Sigmoid colon (tissue), 7 donors: Measurements from ENCODE around the gene CANT1. TPM values are rescaled to one million over a fixed set of nuclear protein-coding genes. Genes with fewer than 3 reads are reported as not detected.

Experiments used
- DNase-seq: peaks from one replicate; pipeline ENCODE4 v3.0.0-alpha.2; 2019
- H3K27ac ChIP-seq, 4 donors: fragments of 200-600 bp; sonication (generic); one replicate each; pipeline ENCODE4 v1.5.1; 2016 to 2019; ENCODE audit warnings: mild to moderate bottlenecking in 1 of 4
- H3K27me3 ChIP-seq, 3 donors: fragments of 200-600 bp; sonication (generic); one replicate each; pipeline ENCODE4 v1.5.1; 2019; ENCODE audit warnings: mild to moderate bottlenecking in 1 of 3
- H3K36me3 ChIP-seq, 4 donors: fragments of 200-600 bp; sonication (generic); one replicate each; pipeline ENCODE4 v1.5.1; 2016 to 2019
- H3K4me1 ChIP-seq, 4 donors: fragments of 200-600 bp; sonication (generic); one replicate each; pipeline ENCODE4 v1.5.1; 2017 to 2019
- H3K4me3 ChIP-seq, 4 donors: fragments of 200-600 bp; sonication (generic); one replicate each; pipeline ENCODE4 v1.5.1; 2017 to 2019; ENCODE audit warnings: mild to moderate bottlenecking in 2 of 4, moderate library complexity in 1 of 4
- H3K9me3 ChIP-seq, 4 donors: fragments of 200-600 bp in 3 of 4; sonication (generic) in 3 of 4; one replicate each; pipeline versions ENCODE4 v1.5.1 to v1.6.1; 2013 to 2019
- CTCF ChIP-seq, 4 experiments: fragments of 450-650 bp in 3 of 4; fragments of 200-600 bp in 1 of 4; IDR thresholded peaks; one replicate each; pipeline ENCODE4 v1.5.1; 2016 to 2019; ENCODE audit warnings: antibody characterized with exemption in 4 of 4, mild to moderate bottlenecking in 3 of 4, moderate library complexity in 2 of 4
- EP300 ChIP-seq, 4 donors: sonication (generic); formaldehyde crosslinking; IDR thresholded peaks; one replicate each; pipeline ENCODE4 v1.6.1; 2017; ENCODE audit warnings: antibody characterized with exemption in 4 of 4
- POLR2A ChIP-seq, 2 donors: fragments of 450-650 bp; IDR thresholded peaks; one replicate each; pipeline ENCODE4 v1.6.1; 2016; ENCODE audit warnings: antibody characterized with exemption in 2 of 2, mild to moderate bottlenecking in 2 of 2, moderate library complexity in 2 of 2
- POLR2AphosphoS5 ChIP-seq, 4 donors: sonication (generic); formaldehyde crosslinking; IDR thresholded peaks; one replicate each; pipeline ENCODE4 v1.6.1; 2017; ENCODE audit warnings: antibody characterized with exemption in 4 of 4
- WGBS, 2 donors: extraction: QIAGEN DNeasy Blood & Tissue Kit; methylation state at CpG; one replicate each; pipeline ENCODE4 v1.1.7; 2013; 5-methylcytosine and 5-hydroxymethylcytosine counted together
- intact Hi-C: fragments of 100-400 bp; cut with DNase I; formaldehyde crosslinking; loops from one replicate; pipeline ENCODE4 v1.15.1; 2023
- polyA plus RNA-seq, 3 donors: library from polyadenylated mRNA; stranded (reverse); fragments of 200-250 nt; gene quantifications; one replicate each; pipeline ENCODE4 v1.2.3, GENCODE V29; 2013
- total RNA-seq, 4 donors: library from RNA; depleted of rRNA; stranded (reverse); fragments of >200 nt; gene quantifications; one replicate each; pipeline ENCODE4 v1.1.0, GENCODE V29; 2016
- donor health status: healthy with polysubstance abuse.
- donor health status: Bipolar disorder and iron deficiency.
- donor health status: healthy.

The CANT1 gene
- total and polyA plus RNA-seq, 7 donors = 11.1 to 132 (median 19.1) TPM

DNA sequence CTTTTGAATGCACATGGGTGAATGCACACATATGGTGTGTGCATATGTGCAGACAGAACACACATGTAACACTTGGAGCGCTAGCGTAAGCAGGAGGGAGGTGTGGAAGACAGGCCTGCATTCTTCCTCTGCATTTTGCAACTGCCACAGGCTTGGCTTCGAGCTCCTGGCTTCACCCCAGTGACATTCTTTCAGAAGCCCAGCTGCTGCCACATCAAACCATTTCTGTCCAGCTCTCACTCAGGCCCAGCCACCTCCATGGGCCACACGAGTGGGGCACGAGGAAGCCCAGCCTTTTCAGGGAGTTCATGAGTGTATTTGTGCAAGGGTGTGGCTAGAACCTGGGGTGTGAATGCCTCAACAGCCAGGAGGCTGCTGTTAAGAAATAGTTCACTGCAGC is 48.6 kb downstream of the CANT1 start:
- Histone ChIP-seq H3K27me3 (no peaks in the 10 kb centered on the region), H3K4me3 (no peak overlapping the region), H3K36me3 (no peaks in the 10 kb centered on the region), H3K27ac (peak overlapping the region in 2 of 4 donors; percentile 8 to 23), H3K9me3 (no peaks in the 10 kb centered on the region), H3K4me1 (peaks cover 0 to 7% (median 2%) of the 10 kb centered on the region in 4 donors)
- intact Hi-C loops = no loop called here
- DNase-seq = no peak
- TF ChIP-seq CTCF (IDR thresholded peaks at IDR 0.05) = no peak
- TF ChIP-seq POLR2A (IDR thresholded peaks at IDR 0.05) = no peak
- TF ChIP-seq POLR2AphosphoS5 (IDR thresholded peaks at IDR 0.05) = no peak
- no peak for TF ChIP-seq EP300 (IDR thresholded peaks at IDR 0.05)
- WGBS, 2 donors = 33 to 70% methylated on average over 5 of the region's 5 CpGs

DNA sequence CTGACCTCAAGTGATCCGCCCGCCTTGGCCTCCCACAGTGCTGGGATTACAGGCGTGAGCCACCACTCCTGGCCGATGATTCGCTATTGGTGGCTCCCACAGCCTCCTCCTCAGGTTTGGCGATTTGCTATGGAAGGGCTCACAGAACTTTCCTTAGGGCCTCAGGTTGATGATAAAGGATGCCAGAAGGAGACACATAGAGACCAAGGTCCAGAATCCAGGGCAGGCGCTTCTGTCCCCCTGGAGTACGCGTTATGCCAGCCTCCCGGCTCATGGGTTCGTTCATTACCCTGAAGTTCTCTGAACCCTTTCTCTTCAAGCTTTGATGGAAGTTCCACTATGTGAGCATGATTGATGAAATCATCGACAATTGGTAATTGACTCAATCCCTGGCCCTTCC is 49.8 kb downstream of the CANT1 start:
- H3K9me3 ChIP-seq = no peaks in the 10 kb centered on the region
- no peak overlapping the region for H3K4me3 ChIP-seq
- H3K27me3 ChIP-seq = no peaks in the 10 kb centered on the region
- no peak for DNase-seq
- TF ChIP-seq POLR2A (IDR thresholded peaks at IDR 0.05) = no peak
- TF ChIP-seq POLR2AphosphoS5 (IDR thresholded peaks at IDR 0.05) = no peak
- TF ChIP-seq CTCF (IDR thresholded peaks at IDR 0.05) = no peak
- TF ChIP-seq EP300 (IDR thresholded peaks at IDR 0.05) = no peak
- no peak overlapping the region for H3K27ac ChIP-seq
- WGBS, 2 donors = 93 to 96% methylated on average over 12 of the region's 12 CpGs
- no peaks in the 10 kb centered on the region for H3K36me3 ChIP-seq
- intact Hi-C loops = no loop called here
- H3K4me1 ChIP-seq = peaks cover 0 to 7% (median 2%) of the 10 kb centered on the region in 4 donors

DNA sequence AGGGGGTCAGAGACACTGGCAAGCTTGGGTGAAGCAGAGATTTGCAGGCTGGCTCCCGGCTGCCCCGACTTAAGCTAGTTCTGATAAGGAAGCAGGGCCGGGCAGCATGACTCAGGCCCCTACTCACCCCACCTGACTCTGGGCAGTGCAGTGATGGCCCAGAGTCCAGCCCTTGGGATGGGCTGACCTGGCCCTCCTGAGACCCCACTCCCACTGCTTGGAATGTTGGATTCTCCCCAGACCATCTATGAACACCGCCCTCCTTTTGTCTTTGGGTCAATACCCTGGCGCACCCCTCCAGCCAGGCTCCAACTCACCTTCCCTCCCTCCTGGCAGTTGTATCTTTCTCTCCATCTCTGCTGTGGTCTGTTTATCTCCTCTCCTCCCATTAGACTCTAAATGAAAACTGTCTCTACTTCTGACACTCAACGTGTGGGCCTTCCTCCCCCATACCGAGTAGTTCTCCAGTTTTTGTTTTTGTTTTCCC is 50.9 kb downstream of the CANT1 start:
- intact Hi-C loops = no loop called here
- Histone ChIP-seq H3K36me3 (no peaks in the 10 kb centered on the region), H3K4me3 (no peak overlapping the region), H3K27me3 (no peaks in the 10 kb centered on the region), H3K9me3 (no peaks in the 10 kb centered on the region), H3K4me1 (peaks cover 0 to 7% (median 3%) of the 10 kb centered on the region in 4 donors), H3K27ac (no peak overlapping the region)
- WGBS, 2 donors = 81 to 82% methylated on average over 7 of the region's 7 CpGs
- DNase-seq = no peak
- TF ChIP-seq CTCF (IDR thresholded peaks at IDR 0.05) (no peak), POLR2A (IDR thresholded peaks at IDR 0.05) (no peak), POLR2AphosphoS5 (IDR thresholded peaks at IDR 0.05) (no peak), EP300 (IDR thresholded peaks at IDR 0.05) (no peak)

DNA sequence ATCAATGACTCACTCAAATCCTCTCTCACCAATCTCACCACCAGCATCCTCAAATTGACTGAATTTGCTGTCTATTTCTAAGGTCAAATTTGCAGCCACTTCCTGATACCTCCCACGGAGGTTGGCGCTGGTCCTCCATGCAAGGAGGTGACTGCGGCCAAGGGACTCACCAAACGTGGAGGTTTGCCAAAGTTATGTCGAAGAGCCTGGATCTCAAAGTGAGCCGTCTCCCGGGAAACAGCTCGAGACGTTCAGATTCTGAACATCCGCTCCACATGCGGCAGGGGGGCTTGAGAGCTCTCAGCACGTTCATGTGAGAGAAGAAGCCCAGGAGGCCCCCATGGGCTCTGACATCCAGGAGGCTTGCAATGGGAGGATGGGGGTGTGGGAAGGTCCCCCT is 52.4 kb downstream of the CANT1 start:
- Histone ChIP-seq H3K4me1 (peaks cover 0 to 16% (median 11%) of the 10 kb centered on the region in 4 donors), H3K4me3 (no peak overlapping the region), H3K36me3 (no peaks in the 10 kb centered on the region), H3K27ac (no peak overlapping the region), H3K9me3 (no peaks in the 10 kb centered on the region), H3K27me3 (no peaks in the 10 kb centered on the region)
- intact Hi-C loops = no loop called here
- 76 to 81% methylated on average over 12 of the region's 12 CpGs for WGBS, 2 donors
- TF ChIP-seq POLR2AphosphoS5 (IDR thresholded peaks at IDR 0.05) = no peak
- TF ChIP-seq POLR2A (IDR thresholded peaks at IDR 0.05) = no peak
- no peak for TF ChIP-seq CTCF (IDR thresholded peaks at IDR 0.05)
- no peak for TF ChIP-seq EP300 (IDR thresholded peaks at IDR 0.05)
- no peak for DNase-seq

DNA sequence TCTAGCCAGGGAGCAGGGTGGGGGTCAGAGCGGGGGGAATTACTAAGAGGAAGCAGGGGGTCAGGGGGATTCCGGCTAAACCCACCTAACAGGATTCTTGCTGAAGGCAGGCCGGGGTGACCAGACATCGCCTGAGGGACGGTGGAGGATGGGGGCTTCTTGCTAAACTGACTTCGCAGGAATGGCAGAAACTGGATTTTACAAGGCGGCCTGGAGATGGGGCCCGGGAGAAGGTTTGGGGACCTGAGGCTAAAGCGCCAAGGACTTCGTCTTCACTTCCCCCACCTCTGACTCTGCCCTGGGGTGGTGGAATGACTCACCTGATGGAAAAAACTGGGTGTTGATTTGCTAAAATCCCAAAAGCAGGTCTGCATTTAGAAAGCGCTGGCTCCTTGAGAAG is 53.3 kb downstream of the CANT1 start:
- Histone ChIP-seq H3K4me1 (peaks cover 0 to 19% (median 16%) of the 10 kb centered on the region in 4 donors), H3K36me3 (no peaks in the 10 kb centered on the region), H3K27me3 (no peaks in the 10 kb centered on the region), H3K4me3 (no peak overlapping the region), H3K9me3 (peaks cover 0 to under 1% (median 0%) of the 10 kb centered on the region in 4 donors), H3K27ac (no peak overlapping the region)
- peak; percentile 56 for DNase-seq
- TF ChIP-seq EP300 (IDR thresholded peaks at IDR 0.05) (no peak), CTCF (IDR thresholded peaks at IDR 0.05) (no peak), POLR2AphosphoS5 (IDR thresholded peaks at IDR 0.05) (no peak), POLR2A (IDR thresholded peaks at IDR 0.05) (no peak)
- WGBS, 2 donors = 86 to 92% methylated on average over 11 of the region's 11 CpGs
- intact Hi-C loops = no loop called here
